A204.1 (cell line): Measurements from ENCODE around the gene BRINP3.

Experiments
- FAIRE-seq: peaks from 2 replicates; lab custom pipeline; 2012; peaks lifted over from hg19 to GRCh38; lab: Jason Lieb, UNC

The BRINP3 gene

DNA sequence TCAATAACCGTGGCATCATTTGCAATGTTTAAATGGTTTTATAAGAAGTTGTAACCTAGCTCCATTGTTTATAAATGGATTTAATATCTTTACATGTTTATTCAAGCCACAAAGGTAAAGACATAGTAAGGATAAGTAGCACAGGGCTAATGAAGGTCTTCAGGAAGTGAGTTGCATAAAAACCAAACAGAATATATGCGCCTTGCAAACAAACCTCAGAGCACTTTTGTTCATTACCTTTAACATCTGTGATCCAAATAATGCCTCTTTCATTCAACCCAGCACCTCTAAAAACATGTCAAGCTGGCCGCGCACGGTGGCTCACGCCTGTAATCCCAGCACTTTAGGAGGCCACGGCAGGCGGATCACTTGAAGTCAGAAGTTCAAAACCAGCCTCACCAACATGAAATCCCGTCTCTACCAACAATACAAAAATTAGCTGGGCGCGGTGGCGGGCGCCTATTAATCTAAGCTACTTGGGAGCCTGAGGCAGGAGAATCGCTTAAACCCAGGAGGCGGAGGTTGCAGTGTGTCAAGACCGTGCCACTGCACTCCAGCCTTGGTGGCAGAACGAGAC lies 25.3 kb downstream of the BRINP3 start:
- FAIRE-seq: no peak

DNA sequence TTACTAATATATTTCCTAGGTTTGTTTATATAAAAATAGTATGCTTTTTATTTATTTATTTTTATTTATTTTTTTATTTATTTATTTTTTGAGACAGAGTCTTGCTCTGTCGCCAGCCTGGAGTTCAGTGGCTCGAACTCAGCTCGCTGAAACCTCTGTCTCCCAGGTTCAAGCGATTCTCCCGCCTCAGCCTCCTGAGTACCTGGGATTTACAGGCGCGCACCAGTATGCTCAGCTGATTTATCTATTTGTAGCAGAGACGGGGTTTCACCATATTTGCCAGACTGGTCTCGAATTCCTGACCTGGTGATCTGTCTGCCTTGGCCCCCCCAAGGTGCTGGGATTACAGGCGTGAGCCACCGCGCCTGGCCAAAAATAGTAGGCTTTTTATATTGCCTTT lies 33.2 kb downstream of the BRINP3 start:
- FAIRE-seq: no peak

DNA sequence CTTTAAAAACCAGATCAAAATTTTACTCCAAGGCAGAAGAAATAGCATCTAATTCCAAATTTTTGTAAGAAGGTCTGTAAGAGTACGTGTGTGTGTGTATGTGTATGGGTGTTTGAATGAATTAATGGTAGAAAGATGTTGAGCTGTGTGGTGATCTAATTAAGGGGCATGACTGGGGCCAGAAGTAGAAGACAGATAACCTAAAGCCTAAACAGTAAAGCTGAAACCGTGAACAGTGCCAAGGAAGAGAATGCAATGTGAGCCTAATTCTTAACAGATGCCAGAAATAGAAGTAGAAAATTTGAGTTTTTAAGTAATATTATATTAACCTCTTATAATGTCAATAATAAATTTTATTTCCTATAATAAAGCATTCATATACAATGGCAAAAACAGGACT lies 38.2 kb downstream of the BRINP3 start:
- FAIRE-seq: no peak

DNA sequence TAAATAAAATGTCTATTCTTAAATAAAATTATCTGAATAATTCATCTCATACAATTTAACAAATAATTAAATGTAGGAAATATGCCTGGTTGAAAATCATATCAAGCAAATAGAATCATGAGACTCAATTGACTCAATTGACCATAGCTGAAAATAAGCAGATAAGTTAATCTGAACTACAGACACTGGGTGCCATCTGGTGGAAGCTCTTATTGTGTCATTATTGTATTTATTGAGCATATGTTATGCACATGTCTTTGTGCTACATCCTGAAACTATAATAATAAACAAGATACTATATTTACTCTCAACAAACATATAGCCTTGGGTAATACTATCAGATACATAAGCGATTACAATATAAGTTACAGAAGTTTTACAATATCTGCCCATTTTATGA lies 41.0 kb downstream of the BRINP3 start:
- FAIRE-seq: peak; percentile 91

DNA sequence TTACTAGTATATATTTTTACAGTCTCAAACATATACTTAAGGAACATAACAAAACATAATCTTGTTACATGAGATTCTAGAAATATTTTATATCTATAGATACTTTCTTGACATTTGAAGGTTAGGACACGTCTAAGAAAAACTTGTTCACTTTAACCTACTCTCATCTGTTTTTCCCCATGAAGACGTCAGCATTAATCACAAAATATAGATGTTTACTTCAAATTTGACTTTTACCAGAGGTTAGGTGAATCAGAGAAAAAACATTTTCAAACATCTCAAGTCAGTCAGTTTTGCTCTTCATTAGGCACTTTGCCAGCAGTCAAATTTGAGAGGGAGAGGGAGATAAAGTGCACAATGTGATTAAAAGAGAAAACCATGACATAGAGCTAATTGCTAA lies 47.7 kb downstream of the BRINP3 start:
- FAIRE-seq: no peak

DNA sequence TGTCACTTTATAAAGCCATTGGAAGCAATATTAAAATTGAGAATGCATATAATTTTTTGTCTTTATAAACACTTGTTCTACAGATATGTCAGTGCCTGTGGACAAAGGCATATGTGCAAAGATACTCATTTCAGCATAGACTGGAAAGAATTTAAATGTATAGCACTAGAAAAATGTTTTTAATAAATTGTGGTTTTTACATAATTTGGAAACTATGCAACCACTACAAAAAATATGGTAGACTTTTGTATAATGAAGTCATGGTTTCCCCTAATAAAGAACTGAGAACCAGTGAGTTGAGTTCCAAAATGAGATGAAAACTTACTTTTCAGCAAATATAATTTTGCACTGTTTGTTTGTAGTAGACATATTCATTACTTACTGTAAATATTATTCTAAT lies 48.5 kb downstream of the BRINP3 start:
- FAIRE-seq: no peak

DNA sequence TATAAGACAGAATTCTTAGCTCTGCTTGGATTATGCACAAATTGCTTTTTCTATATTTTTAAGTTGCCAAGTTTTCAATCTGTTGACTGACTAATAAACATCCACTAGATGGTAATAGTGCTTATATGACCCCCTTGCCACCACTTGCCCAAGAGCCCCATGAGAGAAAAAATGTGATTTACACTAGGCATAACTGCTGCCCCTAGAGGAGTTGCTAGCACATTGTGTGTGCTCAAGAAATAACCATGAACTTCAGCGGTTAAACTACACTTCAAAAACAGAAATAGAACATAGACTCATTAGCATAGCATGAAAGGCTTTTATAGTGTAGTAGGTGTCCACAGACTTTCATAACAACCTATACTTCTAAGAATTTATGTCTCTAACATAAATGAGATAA lies 61.4 kb downstream of the BRINP3 start:
- FAIRE-seq: no peak

DNA sequence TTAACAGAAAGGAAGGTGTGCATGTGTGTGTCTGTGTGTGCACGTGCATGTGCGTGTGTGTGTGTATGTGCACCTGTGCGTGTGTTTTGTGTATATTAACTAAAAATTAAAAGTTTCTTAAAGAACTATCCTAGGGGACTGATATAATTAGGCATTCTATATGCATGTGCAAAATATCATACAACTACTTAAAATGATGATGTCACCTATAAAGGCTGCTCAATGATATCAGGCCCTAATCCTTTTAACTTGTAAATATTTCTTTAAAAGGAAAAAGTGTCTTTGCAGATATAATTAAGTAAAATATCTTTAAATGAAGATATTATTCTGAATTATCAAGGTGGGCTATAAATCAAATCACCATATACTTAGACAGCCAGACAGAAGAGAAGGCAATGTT lies 64.5 kb downstream of the BRINP3 start:
- no peak for FAIRE-seq

DNA sequence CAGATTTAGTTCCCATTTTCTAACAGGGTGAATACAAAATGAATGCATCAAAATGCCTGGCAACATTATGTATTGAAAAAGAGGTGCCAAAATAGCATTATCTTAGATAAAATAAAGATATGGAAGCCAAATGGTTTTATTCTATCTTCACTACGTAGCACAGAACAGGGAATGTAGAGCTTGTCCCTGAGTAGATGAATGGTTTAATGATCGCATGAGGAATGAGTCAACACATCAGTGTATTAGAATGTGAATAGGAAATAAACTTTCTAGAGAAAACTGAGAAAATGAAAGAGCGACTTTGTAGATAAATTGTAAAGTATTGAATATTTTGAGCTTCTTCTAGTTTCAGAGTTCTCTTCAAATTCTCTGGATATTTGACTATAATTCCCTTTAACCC lies 74.3 kb downstream of the BRINP3 start:
- FAIRE-seq: no peak

DNA sequence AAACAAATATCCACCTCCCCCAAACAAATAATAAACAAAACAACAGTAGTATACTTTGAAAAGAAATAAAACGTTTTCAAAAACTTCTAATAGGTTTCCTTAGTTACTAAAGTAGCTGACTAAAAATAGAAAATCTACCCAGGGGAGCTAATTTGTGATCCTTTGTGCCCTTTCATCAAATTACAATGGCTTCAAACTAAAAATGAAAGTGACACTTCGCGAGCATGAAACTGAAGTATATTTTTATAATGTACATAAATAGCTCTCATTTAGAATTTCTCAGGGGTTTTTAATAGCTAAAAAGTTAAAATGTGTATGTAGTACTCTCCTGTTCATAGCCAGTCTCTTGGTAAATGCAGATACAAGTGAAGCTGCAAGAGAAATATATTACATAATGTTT lies 78.4 kb downstream of the BRINP3 start:
- no peak for FAIRE-seq

DNA sequence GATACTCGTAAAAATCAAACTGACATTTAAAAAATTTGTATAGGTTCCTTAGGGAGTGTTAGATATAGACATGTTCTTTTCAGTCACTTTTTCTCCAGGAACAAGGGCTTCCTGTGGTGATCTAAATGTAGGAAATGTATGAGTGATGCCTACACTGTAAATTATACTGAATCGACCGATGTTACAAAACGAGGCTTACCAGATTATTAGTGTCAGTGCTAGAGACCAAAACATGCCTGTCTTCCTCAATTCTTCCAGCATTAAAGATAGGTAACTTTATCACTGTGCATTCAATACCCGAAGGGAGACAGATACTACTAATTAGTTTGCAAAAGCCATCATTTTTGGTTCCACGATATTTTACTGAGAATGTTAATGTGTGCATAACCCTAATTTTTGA lies 86.1 kb downstream of the BRINP3 start:
- no peak for FAIRE-seq

DNA sequence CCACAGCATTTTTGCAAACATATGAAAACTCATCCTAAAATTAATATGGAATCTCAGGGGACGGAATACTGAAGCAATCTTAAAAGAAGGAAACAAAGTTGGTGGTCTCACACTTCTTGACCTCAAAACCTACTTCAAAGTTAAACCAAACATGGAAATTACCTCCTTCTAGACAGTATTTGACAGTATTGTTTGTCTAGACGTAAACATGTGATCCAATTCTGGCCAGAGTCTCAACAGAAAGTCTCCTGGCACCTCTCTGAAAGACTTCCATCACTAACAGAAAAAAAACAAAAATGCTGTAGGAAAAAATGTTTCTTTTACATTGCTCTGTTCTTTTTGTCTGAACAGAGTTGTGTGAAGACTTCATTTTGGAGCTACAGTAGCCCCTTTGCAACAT lies 99.7 kb downstream of the BRINP3 start:
- no peak for FAIRE-seq

DNA sequence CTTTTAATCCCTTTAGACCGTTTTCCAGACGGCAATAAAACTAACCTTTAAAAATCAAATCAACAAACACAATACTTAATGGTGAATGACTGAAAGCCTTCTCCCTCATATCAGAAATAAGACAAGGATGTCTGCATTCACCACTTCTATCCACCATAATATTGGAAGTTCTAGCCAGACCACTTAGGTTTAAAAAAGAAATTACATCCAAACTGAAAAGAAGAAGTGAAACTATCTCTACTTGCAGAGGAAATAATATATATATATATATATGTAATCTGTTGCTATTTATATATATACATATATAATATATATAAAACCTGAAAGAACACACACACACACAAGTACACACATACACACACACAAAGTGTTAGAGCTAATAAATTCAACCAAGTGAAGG lies 100.4 kb downstream of the BRINP3 start:
- FAIRE-seq: no peak

DNA sequence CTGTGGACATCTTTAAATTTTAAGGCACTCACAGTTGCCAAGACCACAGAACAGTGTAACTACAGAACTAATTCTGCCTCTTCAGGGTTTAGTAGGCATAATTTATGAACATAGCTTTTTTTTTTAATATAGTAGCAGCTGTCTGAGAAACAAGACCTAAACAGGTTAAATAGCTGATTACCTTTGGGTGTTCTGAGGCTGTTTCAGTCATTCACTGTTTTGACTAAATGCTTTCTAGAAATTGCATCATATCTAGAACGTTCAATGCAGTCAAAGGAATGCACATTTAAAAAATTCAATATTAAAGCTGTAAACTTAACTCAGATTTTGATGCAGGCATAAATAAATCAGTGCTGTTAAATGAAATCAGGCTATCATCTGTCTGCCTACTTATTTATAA lies 101.6 kb downstream of the BRINP3 start:
- no peak for FAIRE-seq

DNA sequence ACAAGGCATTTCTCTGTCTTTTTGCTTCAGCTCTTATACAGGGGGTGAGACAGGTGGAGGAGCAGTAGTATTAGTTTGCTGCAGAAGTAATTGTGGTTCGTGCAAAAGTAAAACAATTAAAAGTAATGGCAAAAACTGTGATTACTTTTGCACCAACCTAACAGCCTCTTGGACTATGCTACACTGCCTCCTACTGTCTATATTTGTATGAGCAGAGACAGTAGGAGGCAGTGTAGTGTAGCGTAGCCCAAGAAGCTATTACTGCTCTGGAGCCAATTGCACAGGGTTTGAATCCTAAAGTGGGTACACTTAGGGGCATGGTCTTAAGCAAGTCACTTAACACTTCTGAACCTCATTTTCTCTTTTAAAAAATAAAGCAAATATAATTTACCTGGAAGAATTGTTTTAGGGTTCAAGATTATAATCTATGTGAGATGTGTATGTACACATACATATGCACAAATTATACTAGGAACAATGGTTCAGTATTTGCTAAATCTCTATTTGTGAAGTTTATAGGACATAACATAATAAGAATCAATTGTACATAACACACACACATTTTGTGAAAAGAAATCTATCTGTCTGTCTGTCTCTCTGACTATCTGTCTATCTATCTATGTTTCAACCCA lies 103.8 kb downstream of the BRINP3 start:
- FAIRE-seq: no peak

DNA sequence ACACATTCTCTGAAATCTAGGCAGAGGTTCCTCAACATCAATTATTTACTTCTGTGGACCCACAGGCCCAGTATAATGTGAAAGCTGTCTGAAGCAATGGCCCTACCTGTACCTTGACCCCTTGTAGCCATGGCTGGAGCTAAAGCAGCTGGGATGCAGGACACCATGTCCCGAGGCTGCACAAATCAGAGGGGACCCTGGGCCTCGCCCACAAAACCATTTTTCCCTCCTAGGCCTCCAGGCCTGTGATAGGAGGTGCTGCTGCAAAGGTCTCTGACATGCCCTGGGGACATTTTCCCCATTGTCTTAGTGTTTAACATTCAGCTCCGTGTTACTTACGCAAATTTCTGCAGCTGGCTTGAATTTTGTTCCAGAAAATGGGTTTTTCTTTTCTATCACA lies 110.5 kb downstream of the BRINP3 start:
- no peak for FAIRE-seq

DNA sequence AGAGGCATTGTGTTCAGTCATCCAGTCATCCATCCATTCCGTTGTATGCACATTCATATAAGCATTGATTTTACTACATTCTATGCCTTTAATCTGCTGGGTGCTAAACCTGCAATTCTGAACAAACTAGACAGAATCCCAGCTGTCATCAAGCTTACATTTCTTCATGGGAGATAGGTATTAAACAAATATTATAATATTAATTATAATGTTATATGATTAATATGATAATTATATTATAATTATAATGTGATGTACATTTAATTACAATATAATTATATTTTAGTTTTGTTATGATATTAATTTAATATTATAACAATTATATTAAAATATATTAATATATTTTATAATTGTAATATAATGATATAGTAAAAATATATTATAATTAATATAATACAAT lies 112.4 kb downstream of the BRINP3 start:
- FAIRE-seq: peak; percentile 99

DNA sequence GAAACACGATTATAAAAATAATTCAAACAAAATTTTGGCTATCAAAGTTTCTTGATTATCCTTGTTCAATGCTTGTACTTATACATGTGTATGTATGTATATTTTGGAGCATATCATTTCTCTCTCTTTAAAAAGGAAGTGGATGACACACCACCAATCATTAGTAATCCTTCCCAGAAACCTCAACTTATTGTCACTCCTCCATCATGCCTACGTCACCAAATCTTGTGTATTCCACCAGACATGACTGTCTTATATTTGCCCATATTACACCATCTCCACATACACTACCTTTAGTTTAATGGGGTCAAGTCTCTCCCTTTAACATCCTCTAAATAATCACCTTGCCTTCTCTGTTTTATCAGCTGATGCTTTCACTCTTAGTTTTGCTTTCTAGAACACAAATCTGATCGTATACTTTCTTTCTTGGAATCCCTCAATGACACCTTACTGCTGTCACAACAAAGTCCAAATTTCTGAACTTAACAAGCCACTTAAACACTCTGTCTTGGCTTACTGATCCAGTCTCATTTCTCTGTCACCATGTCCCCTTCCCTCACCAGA lies 124.0 kb downstream of the BRINP3 start:
- no peak for FAIRE-seq

DNA sequence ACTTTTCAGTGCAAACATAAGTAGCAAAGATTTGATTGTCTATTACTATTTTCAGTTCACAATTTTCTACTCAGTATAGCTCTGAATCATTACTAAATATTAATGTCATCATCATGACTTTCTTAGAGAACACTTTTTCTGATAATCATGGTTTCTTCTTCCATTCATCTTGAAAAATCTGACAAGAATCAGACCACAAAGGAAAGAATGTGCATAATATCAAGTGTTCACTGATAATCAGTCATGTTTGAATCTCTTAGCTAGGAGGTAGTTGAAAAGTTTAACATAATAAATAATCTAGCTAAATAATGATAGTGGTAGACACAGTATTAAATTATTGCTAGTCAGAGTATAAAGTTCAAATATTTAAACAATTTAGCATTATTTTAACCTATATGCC lies 133.2 kb downstream of the BRINP3 start:
- FAIRE-seq: no peak

DNA sequence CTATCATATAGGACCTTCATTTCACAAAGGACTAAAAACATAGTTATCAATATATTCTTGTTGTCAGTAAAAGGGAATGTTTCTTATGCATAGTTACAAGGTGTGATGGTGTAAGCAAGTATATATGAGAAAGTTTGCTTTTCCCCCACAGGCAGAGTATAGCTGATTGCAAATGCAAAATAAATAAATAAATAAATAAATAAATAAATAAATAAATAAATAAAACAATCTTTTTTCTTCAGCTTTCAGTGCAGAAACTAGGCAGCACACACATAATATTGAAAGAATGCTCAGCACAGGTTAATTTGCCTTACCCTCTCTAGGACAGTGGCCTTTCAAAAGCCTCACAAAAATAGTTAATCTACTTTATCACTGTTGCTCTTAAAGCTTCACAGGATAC lies 138.8 kb downstream of the BRINP3 start:
- no peak for FAIRE-seq

DNA sequence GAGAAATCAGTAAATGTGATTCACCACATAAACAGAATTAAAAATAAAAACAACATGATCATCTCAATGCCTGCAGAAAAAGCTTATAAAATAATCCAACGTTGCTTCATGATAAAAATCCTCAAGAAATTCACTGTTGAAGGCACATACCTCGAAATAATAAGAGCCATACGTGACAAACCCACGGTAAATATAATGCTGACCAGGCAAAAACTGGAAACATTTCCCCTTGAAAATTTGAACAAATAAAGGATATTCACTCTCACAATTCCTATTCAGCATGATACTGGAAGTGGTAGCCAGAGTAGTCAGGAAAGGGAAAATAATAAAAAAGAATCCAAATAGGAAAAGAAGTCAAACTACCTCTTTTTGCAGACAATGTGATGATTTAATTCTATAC lies 148.8 kb downstream of the BRINP3 start:
- FAIRE-seq: no peak

DNA sequence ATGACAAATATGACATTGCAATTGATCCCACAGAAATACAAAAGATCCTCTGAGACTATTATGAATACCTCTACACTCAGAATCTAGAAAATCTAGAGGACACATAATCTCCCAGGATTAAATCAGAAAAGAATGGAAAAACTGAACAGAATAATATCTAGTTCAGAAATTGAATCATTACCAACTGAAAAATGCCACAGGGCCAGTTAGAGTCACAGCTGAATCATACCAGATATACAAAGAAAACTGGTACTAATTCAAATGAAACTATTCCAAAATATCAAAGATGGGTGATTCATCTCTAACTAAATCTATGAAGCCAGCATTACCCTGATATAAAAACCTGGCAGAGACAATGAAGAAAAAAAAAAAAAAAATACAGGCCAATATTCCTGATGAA lies 149.3 kb downstream of the BRINP3 start:
- no peak for FAIRE-seq

DNA sequence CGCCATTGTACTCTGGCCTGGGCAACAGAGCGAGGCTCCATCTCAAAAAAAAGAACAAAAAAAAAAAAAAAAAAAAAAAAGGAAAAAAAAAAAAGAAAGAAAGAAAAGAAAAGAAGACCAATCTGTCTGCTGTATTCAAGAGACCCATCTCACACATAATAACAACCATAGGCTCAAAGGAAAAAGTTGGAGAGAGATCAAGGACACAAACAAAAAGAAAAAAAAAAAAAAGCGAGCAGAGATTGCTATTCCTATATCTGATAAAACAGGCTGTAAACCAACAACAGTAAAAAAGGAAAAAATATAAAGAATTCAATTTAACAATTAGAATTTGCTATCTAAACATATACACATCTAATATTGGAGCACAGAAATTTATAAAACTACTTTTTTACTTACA lies 150.4 kb downstream of the BRINP3 start:
- FAIRE-seq: no peak

DNA sequence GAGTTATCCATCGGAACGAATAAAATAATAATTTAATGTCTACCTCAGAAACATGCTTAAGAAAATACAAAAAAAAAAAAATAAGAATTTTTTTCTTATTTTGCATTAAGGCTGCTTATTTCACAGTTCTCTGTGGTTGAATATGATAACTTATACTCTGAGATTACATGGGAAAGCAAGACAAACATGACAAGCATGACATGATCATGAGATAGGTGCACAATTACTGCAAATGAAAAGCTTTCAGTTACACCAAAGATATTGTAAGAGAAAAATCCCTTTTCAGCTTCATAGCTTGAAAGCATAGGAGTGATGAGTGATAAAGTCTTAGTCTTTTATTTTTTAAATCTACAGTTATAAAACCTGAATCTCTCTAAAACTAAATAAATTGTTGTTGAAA lies 154.1 kb downstream of the BRINP3 start:
- no peak for FAIRE-seq

DNA sequence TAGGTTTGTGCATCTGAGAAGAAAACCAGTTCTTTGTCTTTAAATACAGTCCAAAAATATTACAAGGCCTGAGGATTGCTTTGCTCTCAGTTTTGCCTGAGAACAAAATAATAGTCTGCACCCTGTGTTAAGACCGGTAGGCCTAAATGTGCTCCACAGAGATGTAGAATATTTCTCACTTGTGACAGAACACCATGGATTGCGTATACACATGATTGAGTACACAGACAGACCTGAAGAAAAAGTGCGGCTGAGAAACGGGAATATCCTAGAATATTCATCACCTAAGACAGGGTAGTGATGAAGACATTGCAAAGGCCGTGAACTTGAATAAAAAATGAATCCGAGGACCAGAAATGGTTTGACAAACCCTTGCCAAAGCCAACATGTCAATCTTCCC lies 155.4 kb downstream of the BRINP3 start:
- no peak for FAIRE-seq
